Measurements from ENCODE around the gene ENOX1. TPM values are rescaled to one million over a fixed set of nuclear protein-coding genes. Genes with fewer than 3 reads are reported as not detected.

Gene ENOX1
- total RNA-seq, 6 experiments from 2014 or later: 0.50 to 3.2 (median 0.64) TPM

DNA sequence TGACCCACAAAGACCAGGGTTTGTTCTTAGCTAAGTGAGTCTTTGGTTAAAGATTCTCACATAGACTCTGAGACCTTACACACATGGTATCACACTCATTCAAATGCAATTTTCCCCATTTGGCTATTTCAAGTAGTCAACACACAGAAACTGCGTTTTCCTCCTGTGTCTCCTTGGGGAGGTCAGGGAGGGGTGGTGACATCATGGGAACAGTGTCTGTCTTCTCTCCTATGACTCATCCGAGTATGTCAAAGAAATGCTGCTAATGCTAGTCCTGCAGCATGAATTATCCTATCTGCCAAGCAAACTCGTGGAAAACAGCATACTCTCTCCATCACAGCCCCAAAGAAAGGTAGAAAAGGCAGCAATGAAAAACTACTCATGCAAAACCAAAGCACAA is 100.2 kb downstream of the ENOX1 start:
- H3K4me1 Mint-ChIP-seq (ENCODE audit: low read depth): peaks cover 11% of the 10 kb centered on the region
- no peaks in the 10 kb centered on the region for H3K36me3 Mint-ChIP-seq (ENCODE audit: low read depth)
- H3K27me3 Mint-ChIP-seq (ENCODE audit: insufficient read depth): peaks cover 4% of the 10 kb centered on the region; the same call in 1 of the 2 replicates
- TF ChIP-seq, protein P1, sequence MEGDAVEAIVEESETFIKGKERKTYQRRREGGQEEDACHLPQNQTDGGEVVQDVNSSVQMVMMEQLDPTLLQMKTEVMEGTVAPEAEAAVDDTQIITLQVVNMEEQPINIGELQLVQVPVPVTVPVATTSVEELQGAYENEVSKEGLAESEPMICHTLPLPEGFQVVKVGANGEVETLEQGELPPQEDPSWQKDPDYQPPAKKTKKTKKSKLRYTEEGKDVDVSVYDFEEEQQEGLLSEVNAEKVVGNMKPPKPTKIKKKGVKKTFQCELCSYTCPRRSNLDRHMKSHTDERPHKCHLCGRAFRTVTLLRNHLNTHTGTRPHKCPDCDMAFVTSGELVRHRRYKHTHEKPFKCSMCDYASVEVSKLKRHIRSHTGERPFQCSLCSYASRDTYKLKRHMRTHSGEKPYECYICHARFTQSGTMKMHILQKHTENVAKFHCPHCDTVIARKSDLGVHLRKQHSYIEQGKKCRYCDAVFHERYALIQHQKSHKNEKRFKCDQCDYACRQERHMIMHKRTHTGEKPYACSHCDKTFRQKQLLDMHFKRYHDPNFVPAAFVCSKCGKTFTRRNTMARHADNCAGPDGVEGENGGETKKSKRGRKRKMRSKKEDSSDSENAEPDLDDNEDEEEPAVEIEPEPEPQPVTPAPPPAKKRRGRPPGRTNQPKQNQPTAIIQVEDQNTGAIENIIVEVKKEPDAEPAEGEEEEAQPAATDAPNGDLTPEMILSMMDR (IDR thresholded peaks at IDR 0.05): no peak
- DNase-seq: peak; percentile 87
- no peak overlapping the region; the same call in 1 of the 2 replicates for H3K27ac Mint-ChIP-seq
- no peaks in the 10 kb centered on the region for H3K9me3 Mint-ChIP-seq
- no peak overlapping the region for H3K4me3 Mint-ChIP-seq

DNA sequence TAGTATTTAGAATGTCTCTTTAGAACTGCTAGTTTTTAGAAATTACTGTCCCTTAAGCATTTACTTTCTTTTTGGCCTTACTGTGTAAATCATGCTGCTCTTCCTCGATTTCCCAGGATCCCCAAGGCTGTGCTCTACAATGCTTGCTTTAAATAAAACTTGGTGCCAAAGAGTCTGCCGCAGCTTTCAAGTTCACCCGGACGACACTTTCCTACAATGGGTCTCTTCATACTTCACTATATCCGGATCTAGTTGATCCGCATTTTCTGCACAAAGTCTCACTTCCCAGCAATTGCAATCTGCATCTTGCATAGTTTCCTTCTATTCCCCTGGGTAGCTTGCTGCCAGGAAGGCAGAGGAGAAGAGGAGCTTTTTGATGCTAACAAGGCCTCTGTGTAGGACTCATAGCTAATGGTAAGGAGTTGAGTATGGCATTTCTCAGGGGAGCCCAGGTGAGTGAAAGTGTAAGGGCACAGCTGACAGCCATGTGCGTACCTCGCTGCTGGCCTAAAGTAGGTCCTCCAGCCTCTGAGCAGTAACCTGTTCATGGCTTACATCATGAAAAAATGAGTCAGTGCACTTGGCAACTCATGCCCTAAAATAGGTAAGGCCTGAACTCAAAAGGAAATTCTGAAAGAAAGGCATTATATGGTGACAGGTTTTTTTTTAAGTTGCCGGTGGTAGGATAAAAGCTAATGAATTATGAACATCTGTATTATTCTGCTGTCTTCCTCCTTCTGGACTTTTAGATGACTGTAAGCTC is 101.6 kb downstream of the ENOX1 start:
- H3K27me3 Mint-ChIP-seq (ENCODE audit: insufficient read depth): peaks cover 8% of the 10 kb centered on the region
- peaks cover 11% of the 10 kb centered on the region for H3K4me1 Mint-ChIP-seq (ENCODE audit: low read depth)
- H3K4me3 Mint-ChIP-seq: no peak overlapping the region
- no peak for DNase-seq
- H3K9me3 Mint-ChIP-seq: no peaks in the 10 kb centered on the region
- H3K36me3 Mint-ChIP-seq (ENCODE audit: low read depth): no peaks in the 10 kb centered on the region
- H3K27ac Mint-ChIP-seq: no peak overlapping the region
- TF ChIP-seq, protein P1 (IDR thresholded peaks at IDR 0.05): no peak

DNA sequence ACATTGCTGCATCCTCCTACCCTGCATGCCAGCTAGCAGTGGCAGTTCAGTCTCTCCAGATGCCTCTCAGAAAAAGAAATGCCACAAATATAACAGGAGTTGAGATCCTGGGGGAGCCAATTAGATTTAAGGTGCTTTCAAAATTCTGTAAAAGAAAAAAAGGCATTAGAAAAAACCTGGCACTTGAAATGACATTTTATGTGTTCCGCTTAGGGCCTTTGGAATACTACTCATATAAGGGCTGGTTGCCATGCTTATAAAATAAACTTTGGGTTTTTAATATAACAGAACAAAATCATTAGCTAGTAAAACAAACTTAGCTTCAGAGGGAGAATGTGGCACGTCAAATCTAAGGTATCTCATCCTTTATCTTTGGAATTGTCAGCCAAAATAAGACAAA is 104.1 kb downstream of the ENOX1 start:
- Mint-ChIP-seq H3K4me1 (ENCODE audit: low read depth) (peaks cover 11% of the 10 kb centered on the region), H3K36me3 (ENCODE audit: low read depth) (no peaks in the 10 kb centered on the region), H3K27ac (no peak overlapping the region), H3K27me3 (ENCODE audit: insufficient read depth) (peaks cover 6% of the 10 kb centered on the region), H3K9me3 (no peaks in the 10 kb centered on the region), H3K4me3 (no peak overlapping the region)
- TF ChIP-seq, protein P1 (IDR thresholded peaks at IDR 0.05): no peak
- no peak for DNase-seq

DNA sequence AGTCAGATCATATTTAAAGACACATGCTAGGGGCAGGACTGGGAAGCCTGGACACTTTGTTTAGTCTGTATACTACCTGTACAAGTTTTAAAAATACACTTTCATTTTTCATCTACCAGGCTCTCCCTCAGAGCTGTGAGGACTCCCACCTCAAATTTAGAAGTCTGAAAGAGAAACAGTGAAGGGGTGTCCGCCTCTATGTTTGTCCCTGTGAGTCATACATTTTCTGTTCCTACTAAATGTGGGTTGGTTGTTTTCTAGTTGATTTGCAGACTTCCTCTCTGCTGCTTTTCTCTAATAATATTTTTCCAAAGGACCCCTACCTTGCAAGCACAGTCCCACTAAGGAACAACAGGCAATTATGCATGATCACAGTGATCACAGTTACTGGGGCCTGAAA is 110.5 kb downstream of the ENOX1 start:
- TF ChIP-seq, protein P1 (IDR thresholded peaks at IDR 0.05): no peak
- no peak overlapping the region for H3K4me3 Mint-ChIP-seq
- DNase-seq: no peak
- no peaks in the 10 kb centered on the region for H3K36me3 Mint-ChIP-seq (ENCODE audit: low read depth)
- no peaks in the 10 kb centered on the region for H3K9me3 Mint-ChIP-seq
- no peak overlapping the region for H3K27ac Mint-ChIP-seq
- peaks cover 4% of the 10 kb centered on the region for H3K27me3 Mint-ChIP-seq (ENCODE audit: insufficient read depth)
- no peaks in the 10 kb centered on the region; the same call in 1 of the 2 replicates for H3K4me1 Mint-ChIP-seq (ENCODE audit: low read depth)

DNA sequence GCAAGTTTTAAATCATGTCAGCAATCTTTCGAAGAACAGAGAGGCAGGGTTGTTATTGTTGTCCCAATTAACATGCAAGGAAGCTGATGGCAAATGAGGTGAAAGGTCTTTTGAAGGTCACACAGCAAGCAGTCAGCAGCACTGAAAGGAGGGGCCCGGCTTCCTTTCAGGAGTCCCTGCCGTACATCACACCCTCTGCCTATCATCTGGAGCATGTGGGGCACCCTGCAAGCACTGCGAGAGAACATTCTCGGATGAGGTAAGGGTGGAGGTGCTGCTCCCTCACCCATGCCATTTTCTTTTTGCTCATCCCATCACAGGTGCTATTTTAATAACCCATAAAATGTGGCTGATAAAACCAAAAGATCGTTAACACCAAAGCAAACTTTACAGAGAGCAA is 111.2 kb downstream of the ENOX1 start:
- Mint-ChIP-seq H3K4me3 (no peak overlapping the region), H3K4me1 (ENCODE audit: low read depth) (no peaks in the 10 kb centered on the region; the same call in 1 of the 2 replicates), H3K27me3 (ENCODE audit: insufficient read depth) (no peaks in the 10 kb centered on the region; the same call in 1 of the 2 replicates), H3K9me3 (no peaks in the 10 kb centered on the region), H3K36me3 (ENCODE audit: low read depth) (no peaks in the 10 kb centered on the region), H3K27ac (no peak overlapping the region)
- TF ChIP-seq, protein P1 (IDR thresholded peaks at IDR 0.05): no peak
- DNase-seq: no peak
